GM21360 (cell line): ENCODE measurements around the gene SMTNL2.

Experiments used
- ATAC-seq: cut with Tn5 transposase; IDR thresholded peaks from one replicate; pipeline ENCODE4 v1.9.1; 2021; ENCODE audit warnings: mild to moderate bottlenecking, moderate library complexity; ENCODE audit not compliant: unreplicated experiment

The SMTNL2 gene

DNA sequence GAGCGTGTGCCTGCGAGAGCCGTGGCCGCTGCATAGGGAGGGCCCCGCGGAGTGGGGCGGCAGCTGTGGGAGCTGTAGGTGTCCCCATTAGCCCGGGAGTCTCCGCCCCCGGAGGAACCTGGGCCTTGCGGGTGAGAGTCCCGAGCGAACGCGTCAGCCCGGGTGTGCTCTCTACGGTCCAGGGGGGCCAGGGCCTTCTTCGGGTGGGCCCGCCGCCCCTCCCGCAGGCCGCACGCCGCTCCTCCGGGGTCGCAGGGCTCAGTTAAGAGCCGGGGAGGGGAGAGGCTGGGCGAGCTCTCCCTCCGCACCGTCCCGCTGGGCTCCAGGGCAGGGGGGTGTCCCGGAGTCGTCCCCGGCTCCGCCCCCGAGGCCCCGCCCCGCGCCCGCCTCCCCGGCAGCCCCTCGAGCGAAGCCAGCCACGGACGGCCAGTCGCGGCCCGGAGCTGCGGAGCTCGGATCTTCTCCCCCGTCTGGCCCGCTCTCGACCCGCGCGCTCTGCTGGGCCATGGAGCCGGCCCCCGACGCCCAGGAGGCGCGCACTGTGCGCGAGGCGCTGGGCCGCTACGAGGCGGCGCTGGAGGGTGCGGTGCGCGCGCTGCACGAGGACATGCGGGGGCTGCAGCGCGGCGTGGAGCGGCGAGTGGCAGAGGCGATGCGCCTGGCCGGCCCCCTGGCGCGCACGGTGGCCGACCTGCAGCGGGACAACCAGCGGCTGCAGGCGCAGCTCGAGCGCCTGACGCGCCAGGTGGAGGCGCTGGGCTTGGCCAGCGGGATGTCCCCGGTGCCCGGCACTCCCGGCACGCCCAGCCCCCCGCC lies at the start of gene SMTNL2:
Gene SMTNL2, plus strand, starts transcription at position 429 of the 816 bp plus-strand sequence. Its CDS starts 77 bp downstream, at position 506.
- ATAC-seq: no peak

DNA sequence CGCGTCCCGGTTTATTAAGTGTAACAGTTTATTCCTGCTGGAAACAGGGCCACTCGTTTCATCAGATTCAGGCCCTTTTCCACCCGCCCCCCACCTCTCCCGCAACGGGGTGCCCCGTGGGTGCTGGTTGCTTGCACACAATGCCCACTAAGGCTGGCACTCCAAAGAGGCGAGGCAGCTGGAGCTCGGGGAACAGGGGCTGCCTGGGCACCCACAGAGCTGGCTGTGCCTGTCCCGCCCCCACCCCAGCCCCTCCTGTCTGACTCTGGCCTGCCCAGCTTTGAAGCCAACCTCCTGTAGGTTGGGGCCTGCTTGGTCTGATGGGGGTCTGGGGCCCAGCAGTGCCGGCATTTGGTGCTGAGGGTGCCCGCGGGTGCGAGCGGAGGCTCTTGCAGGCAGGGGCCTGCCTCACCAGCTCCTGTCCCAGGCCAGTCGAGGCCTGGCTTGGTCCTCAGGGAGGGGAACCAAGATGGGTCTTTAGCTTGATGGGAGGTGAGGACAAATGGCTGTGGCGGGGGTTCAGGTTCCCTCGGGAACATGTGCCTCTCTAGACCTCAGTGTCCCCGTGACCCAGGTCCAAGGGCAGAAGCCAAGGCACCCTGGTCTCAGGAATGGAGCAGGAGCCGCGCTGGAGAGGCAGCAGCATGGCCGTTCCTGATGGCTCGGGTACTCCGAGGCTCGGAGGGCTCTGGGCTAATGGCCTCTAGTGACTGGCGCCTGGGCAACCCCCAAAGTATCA lies 49.2 kb upstream of the SMTNL2 start:
- ATAC-seq: no peak

DNA sequence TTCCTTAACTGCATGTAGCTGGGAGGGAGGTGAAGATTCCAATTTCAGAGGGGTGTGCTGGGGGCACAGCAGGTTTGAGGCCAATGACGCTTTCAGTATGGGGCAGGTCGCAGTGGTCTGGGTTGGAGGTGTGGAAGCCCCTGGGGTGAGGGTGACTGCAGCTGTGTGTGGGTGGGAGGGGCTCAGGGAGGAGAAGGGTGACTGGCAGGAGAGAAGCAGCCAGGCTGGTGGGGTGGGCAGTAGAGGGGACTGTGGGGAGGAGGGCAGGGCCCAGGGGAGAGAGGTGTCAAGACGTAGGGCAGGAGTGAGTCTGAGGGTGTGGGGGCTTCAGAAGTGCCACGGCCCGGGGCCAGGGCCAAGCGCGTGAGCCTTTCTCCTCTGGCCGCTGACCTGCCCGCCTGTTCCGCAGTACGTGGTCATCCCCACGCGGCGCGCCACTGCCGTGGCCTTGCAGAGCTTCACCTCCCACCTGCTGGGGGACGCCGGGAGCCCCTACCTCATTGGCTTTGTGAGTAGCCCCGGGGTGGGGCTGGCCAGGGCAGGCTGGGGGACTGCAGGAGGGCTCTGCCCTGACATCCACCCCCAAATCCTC lies 48.6 kb upstream of the SMTNL2 start:
- no peak for ATAC-seq

DNA sequence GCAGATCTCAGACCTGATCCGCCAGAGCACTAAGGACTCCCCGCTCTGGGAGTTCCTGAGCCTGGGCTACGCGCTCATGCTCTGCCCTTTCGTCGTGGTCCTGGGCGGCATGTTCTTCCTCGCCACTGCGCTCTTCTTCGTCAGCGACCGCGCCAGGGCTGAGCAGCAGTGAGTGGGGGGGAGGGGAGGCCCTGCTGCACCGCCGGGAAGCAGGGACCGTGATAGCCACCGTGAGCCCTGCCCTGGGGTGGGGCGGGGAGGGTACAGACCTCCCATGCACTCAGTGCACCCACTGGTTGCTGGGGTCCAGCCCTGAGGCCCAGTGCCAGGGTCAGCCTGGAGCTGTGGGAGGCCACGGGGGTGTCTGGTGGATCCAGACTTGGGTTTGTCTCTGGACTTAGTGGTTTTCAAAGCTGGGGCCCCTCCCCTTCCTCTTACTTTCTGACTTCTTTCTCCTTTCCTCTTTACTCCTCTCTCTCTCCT lies 48.0 kb upstream of the SMTNL2 start:
- ATAC-seq: no peak

DNA sequence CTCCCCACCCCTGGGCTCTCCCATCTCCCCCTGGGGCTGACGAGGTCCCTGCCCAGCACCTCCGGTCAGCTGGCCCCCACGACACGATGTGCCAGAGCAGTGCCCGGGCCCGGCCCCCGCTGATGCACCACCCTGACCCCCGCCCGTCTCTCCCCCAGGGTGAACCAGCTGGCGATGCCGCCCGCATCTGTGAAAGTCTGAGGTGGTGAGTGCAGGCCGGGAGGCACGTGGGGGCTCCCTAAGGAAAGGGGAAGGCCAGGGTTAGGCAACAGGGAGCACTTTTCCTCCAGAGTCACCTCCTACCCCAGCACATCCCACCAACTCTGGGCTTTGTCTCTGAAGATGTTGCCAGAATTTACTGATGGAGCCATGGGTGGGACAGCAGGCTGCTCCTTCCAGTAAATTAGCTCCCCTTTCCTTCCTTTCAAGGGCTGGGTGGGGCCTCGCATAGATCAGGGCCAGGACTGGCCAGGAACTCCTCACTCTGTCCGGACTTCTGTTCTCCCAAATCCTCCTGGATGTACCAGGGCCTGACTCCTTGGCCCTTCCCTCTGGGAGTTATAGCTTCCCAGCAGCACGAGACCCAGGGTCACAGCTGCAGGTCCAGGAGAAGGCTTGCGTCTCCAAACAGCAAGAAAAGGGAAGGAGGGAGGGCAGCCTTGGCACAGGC lies 47.5 kb upstream of the SMTNL2 start:
- ATAC-seq: no peak

DNA sequence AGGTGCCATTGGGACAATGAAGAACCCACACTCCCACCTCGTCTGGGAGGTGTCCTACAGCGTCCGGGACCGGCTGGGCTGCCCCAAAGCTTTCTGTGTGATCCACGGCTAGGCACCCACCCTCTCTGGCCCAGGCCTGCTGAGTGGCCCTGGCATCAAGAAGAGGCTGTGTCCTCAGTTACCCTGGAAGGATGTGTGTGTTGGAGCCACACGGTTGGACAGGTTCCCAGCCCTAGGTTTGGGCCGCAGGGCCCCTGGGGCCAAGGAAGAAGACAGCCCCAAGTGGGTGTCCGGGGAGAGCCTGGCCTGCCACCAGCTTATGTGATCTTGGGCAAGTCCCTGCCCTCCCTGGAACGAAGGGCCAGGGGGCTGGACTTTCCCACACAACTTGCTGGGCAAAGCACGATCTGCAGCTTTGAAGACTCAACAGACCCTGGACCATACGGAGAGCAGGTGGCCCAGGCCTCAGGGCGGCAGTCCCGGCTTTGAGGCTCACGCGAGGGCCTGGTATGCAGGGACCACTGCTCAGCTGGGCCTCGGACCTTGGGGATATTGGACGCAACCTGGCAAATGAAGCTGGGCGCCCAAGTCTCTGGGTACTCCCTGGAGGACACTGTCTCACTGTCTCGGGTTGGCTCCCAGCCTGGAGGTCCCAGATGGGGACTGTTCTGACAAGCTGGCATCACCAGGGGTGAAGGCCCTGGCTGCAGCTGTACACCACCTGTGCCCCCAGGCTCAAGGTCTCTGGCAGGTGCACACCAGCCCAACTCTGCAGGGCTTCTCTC lies 46.7 kb upstream of the SMTNL2 start:
- no peak for ATAC-seq

DNA sequence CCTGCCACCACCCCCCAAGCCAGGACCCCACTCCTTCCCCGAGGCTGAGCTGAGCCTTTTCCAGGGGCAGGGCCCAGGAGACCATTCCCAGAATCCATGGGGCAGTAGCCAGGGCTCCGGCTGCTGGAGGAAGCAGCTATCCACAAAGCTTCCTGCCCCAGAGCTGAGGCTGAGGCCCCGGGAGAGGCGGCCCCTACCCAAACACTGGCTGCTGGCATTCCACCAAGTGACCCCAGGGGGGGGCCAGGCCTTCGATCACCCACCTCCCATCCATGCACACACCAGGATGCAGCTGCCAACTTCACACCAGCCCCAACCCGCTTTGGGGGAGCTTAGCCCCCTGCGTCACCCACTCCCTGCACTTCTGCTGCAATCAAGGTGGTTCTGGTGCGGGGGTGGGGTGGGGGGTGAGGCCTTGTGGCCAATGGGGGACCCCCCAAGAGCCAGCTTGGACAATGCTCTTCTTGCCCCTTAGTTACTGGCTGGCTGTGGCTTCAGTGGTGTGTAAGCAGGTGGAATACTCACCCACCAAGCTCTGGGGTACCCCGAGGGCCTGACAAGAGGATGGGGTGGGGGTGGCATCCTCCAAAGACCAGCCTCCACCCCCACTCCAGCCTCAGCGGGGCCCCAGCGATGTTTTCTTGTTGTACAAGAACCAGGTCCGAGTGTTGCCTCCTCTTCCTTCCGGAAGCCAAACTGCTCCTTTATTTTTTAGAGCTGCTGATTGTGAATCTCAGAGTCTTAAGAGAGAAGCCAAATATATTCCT lies 45.9 kb upstream of the SMTNL2 start:
- ATAC-seq: no peak

DNA sequence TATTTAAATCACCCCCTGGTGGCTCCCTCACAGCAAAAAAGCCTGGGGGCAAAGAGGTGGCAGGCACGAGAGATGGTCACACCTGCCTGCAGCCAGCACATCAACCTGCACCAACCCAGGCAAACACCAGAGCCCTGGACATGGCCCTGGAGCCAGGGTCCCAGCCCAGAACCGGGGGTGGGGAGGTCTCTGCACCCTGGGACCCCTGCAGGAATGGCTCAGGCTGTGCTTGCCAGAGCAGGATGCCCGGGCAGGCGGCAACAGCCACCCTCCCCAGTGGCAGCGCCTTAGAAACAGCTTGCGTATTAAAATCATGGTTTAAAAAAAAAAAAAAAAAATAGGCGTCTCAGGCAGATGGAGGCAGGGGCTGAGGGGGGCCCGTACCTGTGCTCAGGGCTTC lies 45.3 kb upstream of the SMTNL2 start:
- no peak for ATAC-seq

DNA sequence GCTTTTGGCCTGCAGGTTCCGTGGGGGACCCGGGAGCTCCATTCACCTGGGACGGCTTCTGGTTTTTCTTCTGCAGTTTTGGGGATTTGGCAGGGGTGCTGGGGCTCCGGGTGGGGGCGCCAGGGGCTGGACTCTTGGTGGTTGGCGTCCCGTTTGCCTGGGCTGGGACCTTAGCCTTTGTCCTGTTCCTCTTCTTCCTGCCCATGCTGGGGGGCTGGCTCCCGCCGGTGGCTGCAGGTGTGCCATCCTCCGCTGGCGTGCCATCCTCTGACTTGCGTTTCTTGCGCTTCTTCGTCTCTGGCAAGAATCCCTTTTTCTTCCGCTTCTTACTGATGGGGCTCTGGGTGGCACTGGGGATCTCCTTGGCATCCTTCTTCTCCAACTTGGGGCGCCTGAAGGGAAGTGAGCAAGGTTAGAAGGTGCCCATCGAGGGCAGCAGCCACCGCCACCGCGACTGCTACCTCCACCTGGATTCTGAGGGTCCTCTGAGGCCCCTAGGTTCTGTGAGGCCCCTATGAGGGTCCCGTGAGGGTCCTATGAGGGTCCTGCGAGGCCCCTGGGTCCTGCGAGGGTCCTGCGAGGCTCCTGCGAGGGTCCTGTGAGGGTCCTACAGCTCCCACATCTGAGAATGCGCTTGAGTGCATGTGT lies 44.6 kb upstream of the SMTNL2 start:
- no peak for ATAC-seq

DNA sequence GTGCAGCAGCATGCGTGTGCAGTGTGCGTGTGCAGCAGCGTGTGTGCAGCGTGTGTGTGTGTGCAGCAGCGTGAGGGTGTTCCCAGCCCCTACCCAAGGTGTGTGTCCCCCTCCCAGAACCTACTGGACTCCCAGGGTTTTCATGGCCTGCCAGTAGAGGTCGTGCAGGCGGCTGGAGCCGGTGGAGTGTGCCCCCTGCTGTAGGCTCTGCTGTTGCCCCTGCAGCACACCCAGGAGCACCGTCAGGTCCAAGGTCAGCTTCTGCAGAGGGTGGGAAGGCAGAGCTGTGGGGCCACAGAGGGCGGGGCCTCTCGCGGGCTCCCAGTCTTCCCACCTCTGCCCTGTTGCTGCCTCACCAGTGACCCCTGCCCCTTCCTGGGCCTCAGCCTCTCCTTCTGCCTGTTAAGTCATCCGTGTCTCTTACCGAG lies 44.1 kb upstream of the SMTNL2 start:
- ATAC-seq: no peak

DNA sequence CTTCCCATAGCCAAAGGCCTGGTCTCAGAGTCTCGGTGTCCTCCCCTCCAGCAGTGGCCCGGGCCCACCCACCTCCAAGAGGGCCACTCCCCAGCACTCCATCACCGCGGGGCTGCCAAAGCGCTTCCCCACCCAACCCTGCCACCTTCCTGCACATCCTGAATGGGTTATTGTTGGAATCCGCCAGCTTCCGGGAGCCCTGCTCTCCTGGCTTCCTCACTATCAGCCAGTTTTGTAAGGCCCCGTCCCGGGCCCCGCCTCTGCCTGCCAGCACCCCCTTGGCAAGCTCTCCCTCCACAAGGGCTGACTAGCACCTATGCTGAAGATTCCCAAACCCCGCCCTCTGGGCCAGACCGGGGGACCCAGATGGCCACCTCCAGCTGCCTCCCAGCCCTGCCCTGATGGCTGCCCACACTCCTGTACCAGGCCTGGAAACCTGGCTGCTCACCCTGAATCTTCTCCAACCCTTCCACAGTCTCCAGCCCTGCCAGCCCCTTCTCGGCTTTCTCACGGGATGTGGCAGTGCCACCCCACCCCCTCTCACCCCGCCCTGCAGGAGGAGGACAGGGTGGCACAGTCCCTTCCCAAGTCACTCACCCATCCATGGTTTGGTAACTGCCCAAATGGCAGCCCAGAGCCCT lies 43.5 kb upstream of the SMTNL2 start:
- no peak for ATAC-seq

DNA sequence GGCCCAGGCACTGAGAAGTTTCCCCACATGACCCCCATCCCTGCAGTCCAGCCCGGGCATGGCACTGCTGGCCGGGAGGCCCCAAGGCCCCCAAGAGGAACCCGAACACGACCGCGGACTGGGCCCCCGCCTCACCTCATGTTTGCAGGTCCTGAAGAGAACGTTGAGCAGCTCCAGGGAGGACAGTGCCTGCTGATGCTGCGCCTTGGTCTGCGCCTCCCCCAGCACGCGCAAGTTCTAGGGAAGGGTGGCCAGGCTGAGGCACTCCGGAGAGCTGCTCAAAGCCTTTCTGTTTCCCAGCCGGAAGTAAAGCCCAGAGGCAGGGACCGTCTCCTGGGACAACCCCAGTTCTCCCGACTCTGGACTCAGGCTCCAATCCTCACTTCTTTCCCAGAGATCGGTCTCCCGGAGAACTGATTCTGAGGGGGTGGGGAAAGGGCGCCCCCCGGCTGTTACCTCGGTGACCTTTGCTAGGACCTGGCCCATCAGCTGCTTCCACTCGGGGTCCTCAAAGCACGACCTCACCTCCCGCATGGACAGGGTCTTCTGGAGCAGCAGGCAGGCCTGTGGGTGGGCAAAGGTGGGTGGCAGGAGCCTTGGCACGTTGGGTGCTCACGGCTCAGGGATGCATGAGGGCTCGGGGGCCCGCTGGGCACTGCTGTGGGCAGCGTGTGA lies 42.9 kb upstream of the SMTNL2 start:
- no peak for ATAC-seq

DNA sequence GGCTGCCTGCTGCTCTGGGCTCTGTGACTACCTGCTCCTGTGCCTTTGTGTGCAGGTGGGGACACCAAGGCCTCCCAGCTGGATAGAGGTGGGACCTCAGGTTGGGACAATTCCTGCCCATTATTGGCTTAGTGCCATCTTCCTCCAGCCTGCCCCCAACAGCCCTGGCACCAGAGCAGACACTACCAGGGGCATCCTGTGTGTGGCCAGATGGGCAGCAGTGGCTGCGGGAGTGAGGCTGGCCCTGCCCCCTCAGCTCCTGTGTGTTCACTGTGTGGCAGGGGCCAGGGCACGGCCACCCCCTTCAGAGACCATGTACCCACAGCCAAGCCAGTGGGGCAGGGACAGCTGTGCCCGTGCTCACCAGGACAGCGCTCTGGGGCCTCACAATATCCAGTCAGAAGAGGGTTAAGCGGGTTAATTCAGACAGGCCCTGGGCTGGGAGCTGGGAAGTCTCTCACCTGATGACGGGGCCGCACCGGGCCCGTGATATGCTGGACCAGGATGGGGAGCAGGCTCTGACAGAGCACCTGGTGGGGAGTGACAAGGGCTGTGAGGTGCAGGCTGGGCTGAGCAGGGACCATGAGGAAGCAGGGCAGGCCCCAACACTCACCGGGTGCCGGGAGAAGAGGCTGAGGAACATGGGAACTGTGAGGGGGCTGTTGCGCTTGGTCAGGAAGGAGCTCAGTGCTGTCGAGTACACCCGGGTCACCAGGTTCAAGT lies 42.2 kb upstream of the SMTNL2 start:
- ATAC-seq: no peak

DNA sequence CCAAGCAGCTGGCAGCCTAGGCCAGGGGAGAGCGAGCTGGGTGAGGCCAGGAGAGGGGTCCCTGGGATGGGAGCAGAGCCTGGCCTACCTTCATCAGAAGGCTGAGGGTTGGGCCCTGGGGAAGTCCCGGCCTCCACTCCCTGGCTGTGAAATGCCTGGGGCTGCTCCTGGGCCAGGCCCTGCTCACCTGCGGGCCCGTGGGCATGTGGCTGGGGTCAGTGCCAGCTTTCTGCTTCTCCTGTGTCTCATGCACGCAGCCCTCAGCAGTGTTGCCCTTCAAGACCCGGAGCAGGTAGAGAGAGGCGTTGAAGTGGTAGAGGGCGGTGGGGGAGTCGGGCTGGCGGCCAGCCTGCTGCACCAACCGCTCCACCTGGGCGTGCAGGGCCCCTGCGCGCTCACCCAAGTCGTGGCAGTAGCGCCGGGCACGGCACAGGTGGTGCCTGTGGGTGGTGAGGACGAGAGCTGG lies 41.6 kb upstream of the SMTNL2 start:
- ATAC-seq: no peak

DNA sequence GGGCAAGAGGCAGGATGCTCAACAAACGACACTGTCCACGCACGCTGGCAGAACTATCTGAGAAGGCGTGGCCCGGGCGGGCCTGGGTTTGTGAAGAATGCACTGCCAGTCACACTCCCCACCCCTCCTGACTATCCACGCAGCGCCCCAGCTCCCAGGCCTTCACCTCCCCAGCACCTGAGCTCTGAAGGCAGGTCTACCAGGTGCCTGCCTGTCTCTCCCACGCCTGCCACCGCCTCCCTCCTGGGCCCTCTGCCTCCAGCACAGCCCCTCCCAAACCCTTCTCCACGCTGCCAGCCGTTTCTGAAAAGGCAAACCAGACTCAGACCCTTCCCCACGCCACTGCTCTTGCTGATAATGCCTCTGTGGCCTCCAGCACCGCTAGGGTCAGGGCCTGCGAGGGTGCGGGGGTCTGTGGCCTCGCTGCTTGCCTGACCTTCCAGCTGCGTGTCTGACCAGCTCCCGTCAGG lies 40.7 kb upstream of the SMTNL2 start:
- no peak for ATAC-seq

DNA sequence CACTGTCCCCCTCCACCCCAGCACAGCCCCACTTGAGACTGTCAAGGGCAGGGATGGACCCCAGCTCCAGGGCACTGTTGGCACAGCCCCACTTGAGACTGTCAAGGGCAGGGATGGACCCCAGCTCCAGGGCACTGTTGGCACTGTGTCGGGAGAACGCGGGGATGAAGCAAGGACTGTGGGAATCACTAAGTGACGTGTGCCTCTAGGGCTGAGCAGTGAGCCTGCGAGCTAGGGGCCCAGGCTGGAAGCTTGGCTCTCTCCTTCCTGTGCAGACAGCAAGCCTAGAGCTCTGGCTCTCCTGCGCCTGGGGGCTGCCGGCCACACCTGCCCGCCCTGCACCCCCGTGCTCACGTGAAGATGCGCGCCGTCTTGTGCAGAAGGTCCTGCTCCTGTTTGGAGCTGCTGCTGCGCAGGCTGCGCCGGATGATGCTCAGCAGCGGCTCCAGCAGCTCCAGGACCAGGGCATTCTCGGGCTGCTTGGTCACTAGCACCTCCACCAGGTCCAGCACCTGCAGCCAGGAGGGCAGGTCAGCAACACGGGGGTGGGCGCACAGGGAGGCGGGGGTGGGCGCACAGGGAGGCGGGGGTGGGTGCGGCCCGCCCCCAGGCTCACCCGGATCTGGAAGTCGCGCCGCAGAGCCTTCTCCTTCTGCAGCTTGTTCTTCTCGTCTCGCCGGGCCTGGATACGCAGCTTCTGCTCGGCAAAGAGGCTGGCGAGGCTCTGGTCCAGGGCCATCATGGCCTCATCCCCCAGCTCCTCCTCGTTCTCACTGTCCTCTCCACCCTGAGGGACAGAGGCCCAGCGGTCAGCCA lies 40.0 kb upstream of the SMTNL2 start:
- no peak for ATAC-seq

DNA sequence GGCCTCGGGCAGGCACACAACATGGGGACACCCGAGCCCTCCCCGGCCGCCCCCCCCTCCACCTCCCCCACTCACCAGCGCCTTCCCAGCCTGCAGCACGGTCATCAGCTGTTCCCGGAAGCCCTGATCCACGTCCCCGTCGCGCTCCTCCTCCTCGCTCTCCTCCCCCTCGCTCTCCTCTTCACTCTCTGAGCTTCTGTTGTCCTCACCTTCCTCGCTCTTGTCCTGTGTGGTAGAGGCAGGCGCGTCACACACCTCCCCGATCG lies 39.4 kb upstream of the SMTNL2 start:
- ATAC-seq: no peak
